ENCODE data around the gene RPL10.
A peak's percentile ranks its signal among the peaks of the same experiment; 100 is the strongest.

The RPL10 gene

DNA sequence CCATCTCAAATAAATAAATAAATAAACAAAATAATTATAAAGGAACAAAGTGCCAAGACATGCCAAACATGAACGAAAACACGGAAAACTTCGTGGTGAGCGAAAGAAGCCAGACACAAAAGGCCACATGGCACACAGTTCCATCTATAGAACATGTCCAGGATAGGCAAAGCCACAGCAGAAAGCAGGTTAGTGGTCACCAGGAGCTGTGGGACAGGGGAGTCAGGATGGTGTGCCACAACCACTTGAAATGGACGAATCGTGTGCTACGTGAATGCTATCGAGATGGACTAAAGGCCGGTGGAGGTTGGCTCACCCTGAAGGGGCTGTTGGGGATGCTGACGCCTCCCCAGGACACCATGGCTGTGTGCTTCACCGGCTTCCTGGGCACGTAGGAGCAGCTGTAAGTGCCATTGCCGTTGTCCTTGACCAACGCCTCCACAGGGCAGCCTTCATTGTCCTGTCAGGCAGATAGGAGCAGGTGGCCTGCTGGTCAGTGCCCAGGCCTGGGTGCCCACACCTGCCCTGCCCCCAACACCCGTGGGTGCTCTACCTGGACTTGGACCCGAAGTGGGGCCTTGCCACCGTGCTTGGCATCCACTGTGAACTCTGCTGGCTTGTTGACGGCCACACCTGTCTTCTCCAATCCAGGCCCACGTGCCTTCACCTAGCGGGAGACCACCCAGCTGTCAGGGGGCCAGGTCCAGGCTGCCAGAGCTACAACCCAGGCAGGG lies 34.3 kb upstream of the RPL10 start:
- no peak for DNase-seq

DNA sequence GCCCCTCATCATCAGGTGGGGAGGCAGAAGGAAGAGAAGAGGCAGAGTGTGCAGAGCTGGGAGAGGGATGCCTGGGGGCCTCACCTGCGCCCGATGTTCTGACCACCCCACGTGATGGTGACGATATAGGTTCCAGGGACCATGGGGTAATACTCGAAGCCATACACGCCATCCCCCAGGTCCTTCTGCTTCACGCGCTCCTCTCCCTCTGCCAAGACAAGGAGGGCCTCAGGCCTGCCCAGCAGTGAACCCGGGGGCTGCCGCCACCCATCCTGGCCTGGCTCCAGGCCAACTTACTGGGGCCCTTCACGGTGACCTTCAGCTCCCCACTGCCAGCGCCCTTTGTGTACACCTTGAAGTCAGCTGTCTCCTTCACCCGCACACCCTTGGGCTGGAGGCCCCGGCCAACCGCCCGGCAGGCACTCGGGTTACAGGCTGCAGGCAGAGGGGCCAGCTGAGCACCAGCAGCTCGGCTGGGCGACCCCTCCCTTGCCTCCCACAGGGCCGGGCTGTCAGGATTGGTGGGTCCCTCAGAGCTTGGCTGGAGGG lies 33.1 kb upstream of the RPL10 start:
- DNase-seq: no peak

DNA sequence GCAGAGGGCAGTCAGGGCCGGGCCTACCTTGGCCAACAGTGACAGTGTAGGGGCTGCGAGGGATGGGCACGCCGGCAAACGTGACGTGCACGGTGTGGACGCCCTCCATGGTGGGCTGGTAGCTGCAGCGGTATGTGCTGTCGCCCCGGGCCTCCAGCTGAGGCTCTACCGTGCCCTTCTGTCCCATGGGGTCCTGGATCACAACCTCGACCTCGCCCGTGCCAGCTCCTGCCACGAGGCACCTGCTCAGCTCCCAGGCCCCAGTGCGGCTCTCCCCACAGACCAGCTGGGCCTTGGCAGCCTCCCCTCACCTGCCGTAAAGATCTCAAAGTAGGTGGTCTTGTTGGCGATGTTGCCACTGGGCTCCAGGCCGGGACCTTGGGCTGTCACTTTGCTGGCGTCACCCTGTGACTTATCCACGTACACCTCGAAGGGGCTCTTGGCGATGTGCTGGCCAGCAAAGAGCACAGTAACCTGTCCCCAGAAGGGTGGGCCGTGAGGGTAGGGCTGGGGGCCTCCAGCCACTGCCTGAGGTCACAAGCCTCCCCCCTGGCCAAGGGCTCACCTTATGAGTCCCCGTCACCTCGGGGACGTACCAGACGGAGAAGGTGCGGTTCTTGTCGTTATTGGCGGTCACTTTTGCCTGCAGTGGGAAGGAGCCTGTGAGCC lies 32.0 kb upstream of the RPL10 start:
- DNase-seq: no peak

DNA sequence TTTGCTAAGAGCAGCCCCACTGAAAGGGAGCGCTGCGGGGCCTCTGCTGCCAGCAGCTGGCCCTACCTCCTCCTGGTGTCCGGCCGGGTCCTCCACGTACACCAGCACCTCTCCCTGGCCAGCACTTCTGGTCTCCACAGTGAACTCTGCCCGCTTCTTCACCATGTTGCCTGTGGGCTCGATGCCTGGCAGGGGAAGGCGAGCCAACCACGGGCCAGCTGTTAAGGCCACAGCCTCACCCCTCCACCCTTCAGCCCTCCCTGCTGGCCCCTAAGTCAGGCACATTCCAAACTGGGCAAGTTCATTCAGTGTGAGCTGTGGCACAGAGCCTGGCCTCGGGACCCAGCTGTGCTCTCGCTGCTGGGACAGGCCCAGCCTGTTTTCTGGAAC lies 31.5 kb upstream of the RPL10 start:
- no peak for DNase-seq

DNA sequence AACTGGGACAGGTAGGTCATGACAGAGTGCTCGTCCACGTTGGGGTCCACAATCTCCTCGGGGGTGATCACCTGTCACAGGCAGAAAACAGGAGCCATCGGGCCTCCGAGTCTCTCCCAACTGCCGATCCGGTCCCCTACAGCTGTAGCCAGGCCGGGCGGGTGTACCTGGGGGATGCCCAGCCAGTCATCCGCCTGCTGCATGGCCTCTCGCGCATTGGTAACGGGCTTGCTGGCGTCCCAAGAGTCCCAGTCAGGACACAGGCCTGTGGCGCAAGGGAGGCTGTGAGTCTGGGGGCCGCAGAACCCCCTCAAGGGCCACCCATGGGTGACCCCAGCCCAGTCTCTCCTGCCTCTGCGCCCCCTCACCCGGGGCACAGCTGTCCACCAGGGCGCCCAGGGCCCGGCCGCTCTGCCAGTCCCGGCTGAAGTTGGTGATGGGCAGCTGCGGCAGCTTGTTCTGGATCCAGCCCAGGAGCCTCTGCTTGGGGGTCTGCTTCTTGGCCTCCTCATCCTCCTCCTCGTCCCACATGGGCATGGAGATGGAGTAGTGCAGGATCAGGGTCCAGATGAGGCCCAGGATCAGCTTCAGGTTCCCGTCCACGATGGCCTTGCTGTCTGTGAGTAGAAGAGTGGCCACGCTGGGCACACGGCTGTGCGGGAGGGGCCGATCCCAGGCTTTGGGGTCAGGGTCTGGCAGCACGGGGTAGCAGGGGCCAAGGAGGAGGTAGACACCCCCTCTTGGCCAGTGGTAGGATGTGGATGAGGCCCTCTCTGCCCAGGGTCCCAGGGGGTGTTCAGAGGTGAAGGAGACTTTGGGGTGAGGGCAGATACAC lies 30.5 kb upstream of the RPL10 start:
- no peak for DNase-seq

DNA sequence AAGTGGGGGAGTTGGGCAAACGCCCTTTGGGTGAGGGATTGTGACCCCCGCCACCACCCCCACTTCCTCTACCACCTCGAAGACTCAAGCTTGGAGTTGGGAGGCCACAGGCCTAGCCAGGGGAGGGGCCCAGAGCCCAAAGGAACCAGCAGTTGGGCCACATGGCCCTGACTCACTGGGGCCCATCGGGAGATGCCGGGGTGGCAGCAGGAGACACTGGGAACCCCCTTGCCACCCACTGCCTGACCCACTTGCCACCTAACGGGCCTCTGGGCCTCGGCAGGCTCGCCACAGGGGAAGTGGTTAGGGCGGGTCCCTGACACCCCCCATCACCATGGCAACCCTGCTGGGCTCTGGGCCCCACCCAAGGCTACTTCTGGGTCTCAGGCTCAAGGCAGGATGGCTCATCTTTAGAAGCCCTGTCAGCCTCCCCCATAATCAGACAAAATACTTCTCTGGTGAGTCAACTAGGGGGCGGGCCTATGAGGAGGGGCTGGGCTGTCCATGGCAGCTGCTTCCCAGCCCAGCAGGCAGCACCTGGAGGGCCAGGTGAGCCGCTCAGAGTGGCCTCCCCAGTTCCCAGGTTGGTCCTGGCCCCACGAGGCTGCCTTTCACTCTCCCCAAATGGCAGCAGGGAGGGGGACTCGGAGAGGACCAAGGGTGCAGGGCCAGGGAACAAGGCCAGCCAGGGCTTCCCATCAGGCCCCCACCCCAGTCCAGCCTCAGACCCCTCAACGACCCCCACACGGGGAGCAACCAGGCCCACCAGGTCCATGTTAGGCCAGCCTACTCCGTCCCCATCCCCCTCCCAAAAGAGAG lies 29.3 kb upstream of the RPL10 start:
- peak; percentile 97 for DNase-seq

DNA sequence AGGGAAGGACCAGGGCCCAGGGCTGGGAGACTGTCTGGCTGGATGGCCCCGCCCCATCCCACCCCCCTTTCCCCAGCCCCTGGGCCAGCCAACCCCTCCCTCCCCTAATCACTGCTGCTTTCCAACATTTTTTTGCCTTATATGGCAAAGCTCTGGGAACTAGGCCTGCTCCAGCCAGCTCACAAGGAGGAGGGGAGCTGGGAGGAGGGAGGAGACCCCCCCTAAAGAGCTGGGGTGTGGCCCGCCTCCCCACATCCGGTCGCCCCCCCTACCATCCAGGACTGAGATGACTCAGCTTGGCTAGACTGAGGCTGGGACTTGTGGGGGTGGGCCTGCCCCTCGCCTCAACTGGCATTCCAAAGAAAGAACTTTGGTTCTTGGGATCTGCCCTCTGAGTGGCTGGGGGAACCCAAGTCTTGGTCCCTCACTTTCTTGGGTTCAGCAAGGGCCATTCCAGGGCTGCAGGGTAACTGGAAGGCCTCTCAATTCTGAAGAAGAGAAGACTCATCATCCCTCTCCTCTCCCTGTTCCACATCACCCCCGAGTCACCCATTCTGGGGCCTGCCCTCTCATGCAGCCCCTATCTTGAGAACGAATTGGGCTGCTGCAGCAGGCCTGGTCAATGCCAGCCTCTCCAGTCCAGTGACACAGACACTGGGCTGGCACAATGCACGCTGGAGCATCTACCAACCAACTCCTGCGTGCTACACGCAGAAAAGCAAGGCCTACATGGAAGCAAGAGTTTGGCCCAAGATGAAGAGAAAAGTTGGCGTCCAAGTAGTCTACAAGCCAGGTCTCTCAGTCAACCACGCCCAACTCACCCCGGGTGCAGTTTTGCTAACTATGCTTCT lies 28.5 kb upstream of the RPL10 start:
- peak; percentile 85 for DNase-seq

DNA sequence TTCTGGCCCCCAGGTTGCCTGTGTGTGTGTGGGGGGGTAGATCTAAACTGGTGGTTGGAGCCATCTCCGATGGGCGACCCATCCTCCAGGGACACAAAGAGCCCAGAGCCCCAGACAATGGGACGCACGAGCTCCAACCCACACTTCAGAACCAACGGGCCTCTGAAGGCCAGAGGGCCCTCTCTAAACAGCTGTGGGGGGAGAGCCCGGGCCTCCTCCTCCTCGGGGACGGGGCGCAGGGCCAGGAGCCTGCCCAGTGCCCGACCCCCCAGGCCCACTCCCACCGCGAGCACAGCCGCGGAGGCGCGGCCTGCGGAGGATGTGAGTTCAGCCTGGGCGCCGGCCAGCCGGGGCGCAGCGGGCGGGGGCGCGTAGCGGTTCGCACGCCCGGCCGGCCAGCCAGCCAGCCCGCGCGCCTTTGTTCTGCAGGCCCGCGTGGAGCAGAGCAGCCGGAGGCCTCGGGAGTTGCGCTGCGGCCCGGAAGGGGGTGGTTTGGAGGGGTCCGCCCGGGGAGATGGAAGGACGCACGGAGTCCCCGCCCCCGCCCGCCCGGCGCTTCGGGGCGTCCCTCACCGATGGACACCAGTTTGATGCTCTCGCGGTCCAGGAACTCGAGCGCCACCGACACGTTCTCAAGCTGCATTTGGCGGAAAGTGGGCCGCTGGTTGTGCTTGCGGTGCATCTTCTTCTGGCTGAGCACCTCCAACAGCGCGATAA lies 27.7 kb upstream of the RPL10 start:
- DNase-seq: no peak

DNA sequence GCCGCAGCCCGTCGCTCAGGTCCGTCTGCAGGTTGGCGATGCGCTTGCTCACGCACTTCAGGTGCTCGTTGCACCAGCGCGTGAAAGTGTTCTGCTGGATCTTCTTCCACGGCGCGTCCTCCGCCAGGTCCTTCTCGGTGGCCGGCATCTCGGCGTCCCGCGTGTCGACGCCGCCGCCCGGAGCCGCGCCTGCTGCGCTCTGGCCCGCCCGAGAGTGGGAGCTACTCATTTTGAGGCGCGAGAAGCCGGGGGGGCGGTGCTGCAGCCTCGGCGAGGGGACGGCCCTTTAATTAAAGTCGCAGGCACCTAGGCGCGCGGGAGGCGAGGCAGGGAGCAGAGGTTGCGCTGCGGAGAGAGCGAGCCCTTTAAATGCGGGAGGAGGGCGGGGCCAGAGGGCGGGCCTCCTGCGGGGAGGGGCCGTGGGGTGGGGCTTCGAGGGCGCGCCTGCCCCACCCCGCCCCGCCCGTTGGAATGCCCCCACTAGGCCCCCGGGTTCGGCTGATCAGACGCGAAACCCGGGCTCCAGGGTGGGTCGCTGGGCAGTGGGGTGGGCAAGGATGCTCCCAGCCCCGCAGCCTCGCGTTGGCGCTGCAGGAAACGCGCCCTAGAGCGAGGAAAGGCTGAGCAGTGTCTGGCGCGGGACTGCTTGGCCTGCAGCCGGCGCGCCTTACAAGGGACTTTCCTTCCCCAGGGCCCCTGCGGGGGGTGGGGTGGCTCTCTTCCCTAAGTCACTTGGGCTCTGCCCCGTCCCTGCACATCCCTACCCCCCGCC lies 27.0 kb upstream of the RPL10 start:
- no peak for DNase-seq

DNA sequence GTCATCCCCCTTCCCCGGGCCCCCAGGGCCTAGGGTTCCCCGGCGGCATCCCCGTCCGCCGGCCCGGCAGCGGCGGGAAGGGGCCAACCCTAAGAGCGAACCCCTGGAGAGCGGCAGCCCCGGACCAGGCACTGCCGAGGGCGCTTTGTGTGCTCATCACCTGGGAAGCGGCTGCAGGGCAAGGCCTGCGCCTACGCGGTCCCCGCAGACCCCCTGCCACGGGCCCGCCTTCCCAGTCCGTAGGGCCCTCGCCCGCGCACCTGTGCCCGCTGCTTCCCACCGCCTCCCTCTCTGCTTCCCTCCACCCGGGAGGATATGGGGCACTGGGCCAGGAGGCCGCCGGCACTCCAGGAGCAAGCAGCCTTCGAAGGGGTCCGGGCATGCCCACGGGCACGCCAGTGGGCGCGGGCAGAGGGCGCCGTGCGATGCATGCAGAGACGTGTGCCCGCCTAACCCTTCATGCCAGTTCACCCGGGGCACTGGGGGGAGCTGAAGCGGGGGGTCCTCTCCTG lies 26.3 kb upstream of the RPL10 start:
- DNase-seq: no peak

DNA sequence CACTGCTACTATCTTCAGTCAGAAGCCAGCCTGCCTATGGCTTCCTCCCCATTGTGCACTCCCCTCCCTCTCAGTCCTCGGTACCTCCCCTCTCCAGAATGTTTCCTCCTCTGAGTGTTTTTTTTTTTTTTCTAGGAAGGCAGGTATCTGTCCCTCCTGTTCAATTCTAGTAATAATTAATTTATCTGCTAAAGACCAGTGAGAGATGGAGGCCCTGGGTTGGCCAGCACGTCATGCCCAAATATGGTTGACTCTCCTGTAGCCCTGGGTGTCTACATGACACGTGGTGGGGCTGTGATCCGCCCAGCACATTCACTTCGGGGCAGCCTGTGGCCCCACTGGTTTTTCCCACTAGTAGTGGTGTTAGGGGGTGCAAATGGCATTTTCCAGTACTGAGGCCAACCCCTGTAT lies 25.6 kb upstream of the RPL10 start:
- no peak for DNase-seq

DNA sequence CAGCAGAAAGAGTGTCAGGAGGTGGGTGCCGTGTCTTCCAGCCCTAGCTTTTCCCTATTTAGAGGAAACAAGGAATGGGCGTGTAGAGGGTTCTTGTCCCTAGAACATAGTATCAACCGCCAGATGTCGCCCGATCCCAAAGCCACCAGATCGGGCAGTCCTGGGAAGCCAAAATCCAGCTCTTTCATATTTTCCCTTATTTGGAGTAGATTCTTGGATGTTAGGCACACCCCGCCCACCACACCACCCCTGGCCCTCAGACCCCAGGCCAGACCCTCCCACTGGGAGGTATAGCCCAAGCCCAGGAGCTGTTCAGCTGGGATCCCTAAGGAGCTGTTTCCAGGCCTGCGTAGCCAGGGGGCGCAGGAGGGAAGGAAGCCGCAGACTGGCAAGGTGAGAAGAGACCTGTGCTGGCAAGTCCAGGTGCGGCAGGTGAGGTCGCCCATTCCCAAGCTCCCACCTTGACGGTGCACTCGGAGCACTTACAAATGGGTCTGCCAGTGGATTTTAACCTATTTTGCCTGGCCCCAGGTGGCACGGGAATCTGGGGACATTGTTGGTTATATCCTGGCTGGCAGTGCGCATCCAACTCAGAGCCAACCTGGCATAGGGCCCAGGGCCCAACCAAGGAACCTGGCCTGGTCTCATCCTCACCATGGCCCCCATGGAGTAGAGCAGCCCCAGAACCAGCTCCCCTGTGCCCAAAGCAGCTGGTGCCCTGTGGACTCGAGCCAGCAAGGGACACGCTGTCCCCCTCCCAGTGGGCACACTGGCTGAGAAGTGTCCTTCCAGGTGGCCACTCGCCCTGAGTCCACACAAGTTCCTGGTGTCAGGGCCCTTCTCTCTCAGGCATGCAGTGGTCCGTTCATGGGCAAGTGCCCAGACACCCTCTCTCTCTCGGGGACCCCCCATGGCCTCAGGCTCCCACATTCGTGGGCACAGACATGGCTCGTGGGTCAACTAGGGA lies 24.6 kb upstream of the RPL10 start:
- DNase-seq: peak; percentile 93

DNA sequence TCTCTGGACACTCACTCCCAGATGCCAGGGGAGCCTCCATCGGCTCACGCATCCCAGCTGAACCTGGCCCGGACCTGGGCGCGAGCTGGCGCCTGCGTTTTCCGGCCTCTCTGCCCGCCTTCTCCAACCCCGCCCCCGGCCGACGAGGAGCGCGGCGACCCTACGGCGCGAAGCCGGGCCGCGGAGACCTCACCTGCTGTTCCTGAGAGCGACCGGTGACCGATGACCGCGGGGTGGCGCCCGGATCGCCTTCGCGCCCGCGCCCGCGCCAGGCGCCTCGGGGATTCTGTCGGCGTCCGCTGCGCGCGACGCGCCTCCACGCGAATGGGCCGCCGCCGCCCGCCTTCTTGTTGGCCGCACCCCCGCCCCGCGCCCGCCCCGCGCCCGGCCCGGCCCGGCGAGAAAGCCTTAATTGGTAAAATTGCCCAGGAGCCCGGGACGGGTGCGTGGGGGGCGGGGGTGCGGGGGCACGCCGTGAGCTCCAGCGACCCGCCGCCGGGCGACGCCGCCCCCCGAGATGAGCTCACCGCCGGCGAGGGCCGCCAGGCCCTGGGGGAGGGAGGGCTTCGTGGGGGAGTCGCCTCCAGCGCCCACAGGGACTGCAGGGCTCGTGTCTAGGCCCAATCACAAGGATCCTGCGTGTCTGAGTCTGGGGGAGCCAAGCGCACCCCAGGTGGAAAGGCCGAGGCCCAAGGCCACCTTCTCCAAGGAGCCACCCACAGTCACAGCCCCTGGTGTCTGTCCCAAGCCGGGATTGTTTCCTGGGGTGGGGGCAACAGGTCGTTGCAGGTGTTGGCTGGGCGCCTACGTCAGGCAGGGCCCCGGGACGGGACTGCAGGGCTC lies 23.6 kb upstream of the RPL10 start, which contains the start of gene FLNA:
TSS of gene FLNA (minus strand) at position 322 of the 843 bp plus-strand sequence. CDS start 3,389 bp downstream, outside the sequence.
- no peak for DNase-seq

DNA sequence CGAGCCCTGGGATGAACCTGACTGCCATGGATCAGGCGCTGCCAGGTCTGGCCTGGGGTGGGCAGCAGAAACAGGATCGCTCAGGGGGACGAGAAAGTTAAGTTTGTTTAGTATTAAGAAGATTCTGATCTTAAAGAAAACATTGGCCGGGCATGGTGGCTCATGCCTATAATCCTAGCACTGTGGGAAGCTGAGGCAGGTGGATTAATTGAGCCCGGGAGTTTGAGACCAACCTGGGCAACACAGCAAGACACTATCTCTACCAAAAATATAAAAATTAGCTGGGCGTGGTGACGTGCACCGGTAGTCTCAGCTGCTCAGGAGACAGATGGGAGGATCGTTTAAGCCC lies 23.0 kb upstream of the RPL10 start:
- no peak for DNase-seq

DNA sequence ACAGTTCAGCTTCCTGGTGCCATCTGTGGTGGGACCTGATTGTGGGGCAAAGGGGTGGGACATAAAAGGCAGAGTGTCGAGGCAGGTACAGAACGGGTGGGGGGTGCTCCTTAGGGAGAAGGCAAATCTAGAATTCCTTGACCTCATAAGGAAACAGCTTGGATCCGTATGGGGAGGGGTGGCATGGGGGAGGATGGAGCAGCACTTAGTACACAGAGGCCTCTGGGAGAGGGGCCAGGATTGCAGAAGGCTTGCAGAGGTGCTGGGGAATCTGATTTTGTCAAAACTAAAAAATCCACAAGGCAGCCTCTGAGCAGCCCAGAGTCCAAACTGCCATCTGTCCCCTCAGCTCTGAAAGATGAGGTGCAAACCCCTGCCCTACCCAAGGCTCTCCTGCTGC lies 21.4 kb upstream of the RPL10 start:
- DNase-seq: no peak

DNA sequence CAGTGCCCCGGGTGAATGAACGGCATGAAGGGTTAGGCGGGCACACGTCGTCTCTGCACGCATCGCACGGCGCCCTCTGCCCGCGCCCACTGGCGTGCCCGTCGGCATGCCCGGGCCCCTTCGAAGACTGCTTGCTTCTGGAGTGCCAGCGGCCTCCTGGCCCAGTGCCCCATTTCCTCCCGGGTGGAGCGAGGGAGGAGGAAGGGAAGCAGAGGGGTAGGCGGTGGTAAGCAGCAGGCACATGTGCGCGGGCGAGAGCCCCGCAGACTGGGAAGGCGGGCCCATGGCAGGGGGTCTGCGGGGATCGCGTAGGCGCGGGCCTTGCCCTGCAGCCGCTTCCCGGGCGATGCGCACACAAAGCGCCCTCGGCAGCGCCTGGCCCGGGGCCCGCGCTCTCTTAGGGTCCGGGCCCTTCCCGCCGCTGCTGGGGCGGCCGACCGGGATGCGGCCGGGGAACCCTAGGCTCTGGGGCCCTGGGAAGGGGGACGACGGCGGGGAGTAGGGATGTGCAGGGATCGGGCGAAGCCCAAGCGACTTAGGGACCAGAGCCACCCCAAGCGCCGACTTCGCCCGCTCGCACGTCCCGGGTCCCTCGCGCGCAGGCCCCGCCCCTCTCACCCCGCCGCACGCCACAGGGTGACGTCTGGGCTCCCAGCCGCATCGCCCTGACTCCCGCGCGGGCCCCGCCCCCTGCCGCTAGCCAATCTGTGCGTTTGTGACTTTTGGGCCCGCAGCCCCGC lies 19.9 kb upstream of the RPL10 start:
- peak; percentile 78 for DNase-seq
